Activated CD8-positive, alpha-beta T cell treated with anti-CD3 and anti-CD28 coated beads, Interleukin-2, amount 10 ng/mL, durations not matched to agents 7 days and 5 days (primary cell): ENCODE measurements around the gene FIS1. TPM values are rescaled to one million over a fixed set of nuclear protein-coding genes. Genes with fewer than 3 reads are reported as not detected.
"Not testable (repeated sequence)": the region's sequence is repeated elsewhere in the genome, so short reads cannot be mapped to it uniquely, and the experiment has no call there.

Experiments used
- ATAC-seq: fragments of 150-1000 bp; cut with Tn5 transposase; one replicate; pipeline ENCODE4 v1.10.0; 2021; ENCODE audit warnings: moderate library complexity
- CTCF ChIA-PET: fragments of 350-600 bp; sonication (Branson Sonifier 250); formaldehyde crosslinking; loops from one replicate; lab custom pipeline; 2021; ENCODE audit warnings: antibody characterized with exemption; lab: Charles Lee
- POLR2A ChIA-PET: fragments of 350-600 bp; sonication (Branson Sonifier 250); formaldehyde crosslinking; loops from one replicate; lab custom pipeline; 2021; ENCODE audit warnings: antibody characterized with exemption; lab: Charles Lee
- DNase-seq: peaks from one replicate; pipeline ENCODE4 v3.0.0-alpha.2; 2020
- H3K27ac Mint-ChIP-seq: one replicate; pipeline ENCODE4 v1.8.0; 2021; ENCODE audit warnings: mild to moderate bottlenecking, mixed read lengths
- H3K27me3 Mint-ChIP-seq: one replicate; pipeline ENCODE4 v1.8.0; 2021; ENCODE audit warnings: low read depth, mixed read lengths
- H3K36me3 Mint-ChIP-seq: one replicate; pipeline ENCODE4 v1.8.0; 2021; ENCODE audit warnings: low read depth, mixed read lengths
- H3K4me1 Mint-ChIP-seq: one replicate; pipeline ENCODE4 v1.8.0; 2021; ENCODE audit warnings: low read depth, mixed read lengths
- H3K4me3 Mint-ChIP-seq: one replicate; pipeline ENCODE4 v1.8.0; 2021; ENCODE audit warnings: mild to moderate bottlenecking, mixed read lengths
- H3K9me3 Mint-ChIP-seq: one replicate; pipeline ENCODE4 v1.8.0; 2022; ENCODE audit warnings: mixed read lengths; ENCODE audit not compliant: insufficient read depth
- total RNA-seq, 2 experiments: library from RNA; stranded (reverse); gene quantifications; one replicate each; pipeline ENCODE4 v1.2.3, GENCODE V29; 2021

The FIS1 gene
- total RNA-seq, 2 experiments from 2014 or later, result 103 to 108 TPM

- H3K4me3 Mint-ChIP-seq, result not testable (repeated sequence)
Observed at GRCh38 chr7:101199522-101199921, 45.4 kb downstream of the FIS1 start.

GRCh38 chr7:101198476-101198875, 46.4 kb downstream of the FIS1 start:
- no peak overlapping the region for H3K4me3 Mint-ChIP-seq
- no peak overlapping the region for H3K27ac Mint-ChIP-seq
- peaks cover 28% of the 10 kb centered on the region for H3K27me3 Mint-ChIP-seq
- DNase-seq, result no peak
- no peak for ATAC-seq
- ChIA-PET CTCF (no interaction called here), POLR2A (no interaction called here)
- H3K36me3 Mint-ChIP-seq, result no peaks in the 10 kb centered on the region
- no peaks in the 10 kb centered on the region for H3K9me3 Mint-ChIP-seq
- H3K4me1 Mint-ChIP-seq, result peaks cover 6% of the 10 kb centered on the region

More at GRCh38 chr7:101199522-101199921, 45.4 kb downstream of the FIS1 start:
- ATAC-seq, DNase-seq, H3K36me3 Mint-ChIP-seq, H3K27ac Mint-ChIP-seq, POLR2A ChIA-PET, H3K9me3 Mint-ChIP-seq: not testable (repeated sequence)
- CTCF ChIA-PET, result interaction anchor here (1.0 to 1.4 kb wide), 3 partner anchors 8 to 91 kb away, joined by 3 read pairs; no protein-coding TSS in a partner anchor
- peaks cover 34% of the 10 kb centered on the region for H3K27me3 Mint-ChIP-seq
- peaks cover 10% of the 10 kb centered on the region for H3K4me1 Mint-ChIP-seq

DNA sequence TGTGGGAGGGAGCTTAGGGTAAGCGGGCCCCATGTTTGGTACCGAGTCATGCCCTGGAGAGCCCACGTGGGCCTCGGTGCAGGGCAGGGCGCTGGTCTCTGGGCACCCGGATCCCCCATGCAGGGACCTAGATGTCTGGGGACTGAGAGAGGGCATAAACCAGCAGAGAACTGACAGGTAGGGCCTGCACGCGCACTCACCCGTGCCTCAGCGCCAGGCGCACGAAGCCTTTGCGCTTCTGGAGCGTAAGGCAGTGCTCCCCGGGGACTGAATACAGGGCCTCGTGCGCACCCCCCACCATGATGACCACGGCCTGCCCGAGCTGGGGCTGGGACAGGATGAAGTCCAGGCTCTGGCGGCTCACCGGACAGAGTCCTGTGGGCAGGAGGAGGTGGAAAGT, 46.9 kb downstream of the FIS1 start:
- DNase-seq (no peak), ATAC-seq (no peak)
- no peaks in the 10 kb centered on the region for H3K9me3 Mint-ChIP-seq
- no peak overlapping the region for H3K4me3 Mint-ChIP-seq
- peaks cover 26% of the 10 kb centered on the region for H3K27me3 Mint-ChIP-seq
- ChIA-PET POLR2A (no interaction called here), CTCF (no interaction called here)
- H3K4me1 Mint-ChIP-seq, result peaks cover 6% of the 10 kb centered on the region
- H3K27ac Mint-ChIP-seq, result no peak overlapping the region
- no peaks in the 10 kb centered on the region for H3K36me3 Mint-ChIP-seq

DNA sequence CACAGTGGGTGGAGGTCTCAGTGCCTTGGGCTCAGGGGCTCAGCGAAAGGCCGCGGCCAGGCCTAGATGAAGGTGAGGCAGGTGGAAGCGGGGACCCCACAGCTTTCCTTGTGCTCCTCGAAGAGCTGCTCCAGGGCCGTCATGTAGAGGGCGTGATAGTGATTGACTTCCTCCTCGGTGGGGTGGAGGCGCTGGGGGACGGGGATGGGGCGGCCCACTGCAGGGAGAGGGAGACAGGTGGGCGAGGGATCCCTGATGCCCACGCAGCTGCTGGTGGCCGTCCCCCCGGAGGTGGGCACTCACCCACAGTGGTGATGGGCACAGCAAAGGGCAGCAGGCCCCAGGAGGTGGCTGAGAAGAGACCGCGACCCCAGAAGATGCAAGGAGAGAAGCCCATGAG, 49.0 kb downstream of the FIS1 start:
- peaks cover 14% of the 10 kb centered on the region for H3K27me3 Mint-ChIP-seq
- CTCF ChIA-PET, result interaction anchor here (1.0 to 6.7 kb wide), 3 partner anchors 12 to 120 kb away, joined by 4 to 232 read pairs (median 5); no protein-coding TSS in a partner anchor
- no peak for DNase-seq
- ATAC-seq, result no peak
- H3K4me1 Mint-ChIP-seq, result peaks cover 9% of the 10 kb centered on the region
- no peaks in the 10 kb centered on the region for H3K9me3 Mint-ChIP-seq
- no peak overlapping the region for H3K4me3 Mint-ChIP-seq
- H3K36me3 Mint-ChIP-seq, result no peaks in the 10 kb centered on the region
- POLR2A ChIA-PET, result no interaction called here
- no peak overlapping the region for H3K27ac Mint-ChIP-seq

Other genes starting within 250 kb of the FIS1 start
- gene MUC17, start 225.0 kb downstream of the FIS1 start, total RNA-seq, result not detected
- 10 to 100 TPM; 66.8 to 67.9 TPM for gene TRIM56, start 159.6 kb downstream of the FIS1 start, total RNA-seq
- gene SERPINE1, start 118.0 kb downstream of the FIS1 start, total RNA-seq, result under 1 TPM; 0.47 to 0.58 TPM
- 10 to 100 TPM; 46.2 to 48.9 TPM for gene AP1S1, start 90.6 kb downstream of the FIS1 start, total RNA-seq
- under 1 TPM; 0.29 to 0.53 TPM for gene VGF, start 79.5 kb downstream of the FIS1 start, total RNA-seq
- not detected for gene NAT16, start 64.8 kb downstream of the FIS1 start, total RNA-seq
- not detected for gene MOGAT3, start 44.0 kb downstream of the FIS1 start, total RNA-seq
- gene PLOD3, start 27.5 kb downstream of the FIS1 start, total RNA-seq, result 10 to 100 TPM; 51.1 to 58.1 TPM
- gene ZNHIT1, start 26.9 kb downstream of the FIS1 start, total RNA-seq, result 10 to 100 TPM; 56.1 to 58.4 TPM
- gene CLDN15, start 7.3 kb downstream of the FIS1 start, total RNA-seq, result 10 to 100 TPM; 19.6 to 21.2 TPM
- 10 to 100 TPM in 1 of 2 experiments, 1 to 10 TPM in 1; 9.9 to 11.1 TPM for gene IFT22, start 76.7 kb upstream of the FIS1 start, total RNA-seq
- gene COL26A1, start 117.8 kb upstream of the FIS1 start, total RNA-seq, result not detected